Smooth muscle cell (in vitro differentiated cells): ENCODE results near the gene S1PR3. TPM values are rescaled to one million over a fixed set of nuclear protein-coding genes. Genes with fewer than 3 reads are reported as not detected.

Experiments
- DNase-seq: peaks from one replicate; lab custom pipeline; 2025; ENCODE audit not compliant: unreplicated experiment; lab: John Stamatoyannopoulos, UW
- H2AFZ ChIP-seq: fragments of 200-600 bp; sonication (generic); 2 replicates; pipeline ENCODE4 v1.6.0; 2016; ENCODE audit warnings: antibody characterized with exemption, low read depth, mild to moderate bottlenecking
- H3F3A ChIP-seq: fragments of 200-600 bp; sonication (generic); 2 replicates; pipeline ENCODE4 v1.6.0; 2017; ENCODE audit warnings: antibody characterized with exemption, low read depth
- H3K27ac ChIP-seq: fragments of 200-600 bp; sonication (generic); 2 replicates; pipeline ENCODE4 v1.5.1; 2016; ENCODE audit warnings: low read depth, mild to moderate bottlenecking
- H3K27me3 ChIP-seq: fragments of 200-600 bp; sonication (generic); 2 replicates; pipeline ENCODE4 v1.6.1; 2016; ENCODE audit warnings: low read depth, mild to moderate bottlenecking
- H3K36me3 ChIP-seq: fragments of 200-600 bp; sonication (generic); 2 replicates; pipeline ENCODE4 v1.5.1; 2016; ENCODE audit warnings: low read depth
- H3K4me1 ChIP-seq: fragments of 200-600 bp; sonication (generic); 2 replicates; pipeline ENCODE4 v1.5.1; 2016; ENCODE audit warnings: low read depth
- H3K4me2 ChIP-seq: fragments of 200-600 bp; sonication (generic); 2 replicates; pipeline ENCODE4 v1.6.0; 2016; ENCODE audit warnings: mild to moderate bottlenecking
- H3K4me3 ChIP-seq: fragments of 200-600 bp; sonication (generic); 2 replicates; pipeline ENCODE4 v1.5.1; 2016; ENCODE audit warnings: mild to moderate bottlenecking
- H3K79me2 ChIP-seq: fragments of 200-600 bp; sonication (generic); 2 replicates; pipeline ENCODE4 v1.6.0; 2016; ENCODE audit warnings: low read depth, mild to moderate bottlenecking
- H3K9ac ChIP-seq: fragments of 200-600 bp; sonication (generic); 2 replicates; pipeline ENCODE4 v1.6.0; 2016; ENCODE audit warnings: low read depth
- H3K9me3 ChIP-seq: fragments of 200-600 bp; sonication (generic); replicated peaks from 2 replicates; pipeline ENCODE4 v1.5.1; 2016; ENCODE audit warnings: low read depth
- H4K20me1 ChIP-seq: fragments of 200-600 bp; sonication (generic); 2 replicates; pipeline ENCODE4 v1.6.0; 2016; ENCODE audit warnings: low read depth
- WGBS: methylation state at CpG from one replicate; pipeline ENCODE4 v1.1.7; 2016; ENCODE audit warnings: low lambda C conversion rate; 5-methylcytosine and 5-hydroxymethylcytosine counted together
- polyA plus RNA-seq: library from polyadenylated mRNA; unstranded; fragments of >200 nt; fragmentation: Nextera tagmentation; extraction: Ambion mirVana; gene quantifications from 2 replicates; pipeline ENCODE4 v1.2.1, GENCODE V29; 2016
- total RNA-seq: library from RNA; depleted of rRNA; stranded (reverse); fragments of >200 nt; gene quantifications from 2 replicates; pipeline ENCODE4 v1.2.3, GENCODE V29; 2014
- TF ChIP-seq, protein P1 (sequence below): fragments of 200-600 bp; sonication (generic); IDR thresholded peaks from 2 replicates; pipeline ENCODE4 v1.5.1; 2017; ENCODE audit warnings: borderline replicate concordance, mild to moderate bottlenecking, antibody characterized with exemption; ENCODE audit not compliant: insufficient read depth, poor library complexity, severe bottlenecking

S1PR3 gene
- total and polyA plus RNA-seq, 2 experiments from 2014 or later: 184 to 246 TPM

DNA sequence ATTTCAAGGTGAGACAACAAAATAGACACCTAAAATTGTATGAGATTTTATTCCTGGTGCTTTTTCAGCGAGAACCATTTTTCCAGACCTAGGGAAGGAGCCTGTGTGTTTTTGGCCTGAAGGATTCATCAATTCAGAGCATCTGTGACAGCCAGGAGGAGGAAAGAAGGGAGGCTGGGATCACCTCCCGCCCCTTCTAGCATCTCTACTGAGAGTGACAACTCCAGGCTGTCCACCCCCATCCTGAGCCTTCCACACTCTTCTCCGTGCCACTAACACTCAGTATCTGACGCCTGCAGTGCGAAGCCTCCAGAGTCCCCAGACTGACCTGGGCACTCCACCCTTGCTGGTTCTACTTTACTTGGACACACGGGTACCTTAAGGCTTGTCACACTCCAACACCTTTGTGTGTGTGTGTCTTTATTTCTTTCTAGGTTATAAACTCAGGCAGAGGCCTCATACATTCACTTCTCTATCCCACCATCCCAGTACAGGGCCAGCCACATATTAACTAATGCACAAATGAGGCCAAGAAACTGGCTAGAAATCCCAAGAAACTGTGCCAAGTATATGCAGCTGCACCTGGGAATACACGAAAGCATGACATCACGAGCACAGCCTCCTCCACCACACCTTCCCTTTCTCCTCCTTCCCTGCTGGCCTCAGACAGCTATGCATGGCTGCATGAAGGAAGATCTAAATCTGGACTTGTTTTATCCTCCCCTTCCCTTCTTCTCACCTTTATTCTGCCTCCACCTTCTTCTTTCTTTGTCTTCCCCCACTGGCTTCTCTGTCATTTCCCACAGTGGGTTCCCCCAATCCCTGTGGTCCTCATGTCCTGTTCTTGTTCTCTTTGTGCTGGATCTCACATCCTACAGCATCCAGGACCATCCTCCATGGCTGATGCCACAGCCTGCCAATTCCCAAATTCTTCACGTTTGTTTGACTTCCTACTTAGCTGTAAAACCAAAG, 16.0 kb downstream of the S1PR3 start:
- Histone ChIP-seq H3K27ac (no peak overlapping the region), H2AFZ (no peak overlapping the region), H3K4me1 (no peaks in the 10 kb centered on the region), H4K20me1 (peaks cover 43% of the 10 kb centered on the region), H3K4me3 (no peak overlapping the region), H3K79me2 (peaks cover 21% of the 10 kb centered on the region), H3K9ac (no peak overlapping the region), H3K4me2 (no peak overlapping the region), H3K36me3 (peaks cover 3% of the 10 kb centered on the region), H3F3A (peaks cover 12% of the 10 kb centered on the region), H3K27me3 (no peaks in the 10 kb centered on the region), H3K9me3 (no peaks in the 10 kb centered on the region)
- DNase-seq: no peak
- TF ChIP-seq, protein P1, sequence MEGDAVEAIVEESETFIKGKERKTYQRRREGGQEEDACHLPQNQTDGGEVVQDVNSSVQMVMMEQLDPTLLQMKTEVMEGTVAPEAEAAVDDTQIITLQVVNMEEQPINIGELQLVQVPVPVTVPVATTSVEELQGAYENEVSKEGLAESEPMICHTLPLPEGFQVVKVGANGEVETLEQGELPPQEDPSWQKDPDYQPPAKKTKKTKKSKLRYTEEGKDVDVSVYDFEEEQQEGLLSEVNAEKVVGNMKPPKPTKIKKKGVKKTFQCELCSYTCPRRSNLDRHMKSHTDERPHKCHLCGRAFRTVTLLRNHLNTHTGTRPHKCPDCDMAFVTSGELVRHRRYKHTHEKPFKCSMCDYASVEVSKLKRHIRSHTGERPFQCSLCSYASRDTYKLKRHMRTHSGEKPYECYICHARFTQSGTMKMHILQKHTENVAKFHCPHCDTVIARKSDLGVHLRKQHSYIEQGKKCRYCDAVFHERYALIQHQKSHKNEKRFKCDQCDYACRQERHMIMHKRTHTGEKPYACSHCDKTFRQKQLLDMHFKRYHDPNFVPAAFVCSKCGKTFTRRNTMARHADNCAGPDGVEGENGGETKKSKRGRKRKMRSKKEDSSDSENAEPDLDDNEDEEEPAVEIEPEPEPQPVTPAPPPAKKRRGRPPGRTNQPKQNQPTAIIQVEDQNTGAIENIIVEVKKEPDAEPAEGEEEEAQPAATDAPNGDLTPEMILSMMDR: no peak
- WGBS: 76% methylated on average over 9 of the region's 9 CpGs

DNA sequence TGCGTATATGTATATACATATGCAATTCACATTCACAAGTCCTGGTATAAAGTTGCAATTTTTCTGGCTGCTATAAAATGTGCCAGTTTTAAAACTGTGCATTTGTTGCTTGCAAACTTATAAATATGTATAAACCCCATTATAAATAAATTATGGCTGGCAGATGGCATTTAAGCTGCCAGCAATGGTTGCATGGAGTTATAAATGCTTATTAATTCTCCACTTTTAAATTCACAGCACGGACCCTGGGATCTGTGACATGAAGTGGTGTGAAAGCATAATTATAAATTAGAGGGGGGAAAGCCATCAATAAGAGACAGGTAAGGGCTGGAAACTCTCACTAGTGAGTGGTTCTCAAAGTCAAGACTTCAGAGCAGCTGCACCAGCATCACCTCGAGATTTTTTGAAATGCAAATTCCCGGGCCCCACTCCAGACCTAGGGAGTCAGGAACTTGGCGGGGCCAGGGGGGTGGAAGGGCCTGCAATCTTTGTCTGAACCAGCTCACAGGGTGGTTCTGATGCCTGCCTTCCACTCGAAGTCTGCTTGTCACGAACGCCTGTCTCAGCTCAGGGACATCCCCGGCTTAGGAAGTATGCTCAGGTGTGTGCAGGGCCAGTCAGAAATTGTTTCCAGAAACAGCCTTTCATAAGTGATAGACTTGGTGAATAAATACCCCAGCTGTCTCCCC, 16.9 kb downstream of the S1PR3 start:
- 85% methylated on average over 9 of the region's 9 CpGs for WGBS
- H3K9ac ChIP-seq: no peak overlapping the region
- DNase-seq: no peak

DNA sequence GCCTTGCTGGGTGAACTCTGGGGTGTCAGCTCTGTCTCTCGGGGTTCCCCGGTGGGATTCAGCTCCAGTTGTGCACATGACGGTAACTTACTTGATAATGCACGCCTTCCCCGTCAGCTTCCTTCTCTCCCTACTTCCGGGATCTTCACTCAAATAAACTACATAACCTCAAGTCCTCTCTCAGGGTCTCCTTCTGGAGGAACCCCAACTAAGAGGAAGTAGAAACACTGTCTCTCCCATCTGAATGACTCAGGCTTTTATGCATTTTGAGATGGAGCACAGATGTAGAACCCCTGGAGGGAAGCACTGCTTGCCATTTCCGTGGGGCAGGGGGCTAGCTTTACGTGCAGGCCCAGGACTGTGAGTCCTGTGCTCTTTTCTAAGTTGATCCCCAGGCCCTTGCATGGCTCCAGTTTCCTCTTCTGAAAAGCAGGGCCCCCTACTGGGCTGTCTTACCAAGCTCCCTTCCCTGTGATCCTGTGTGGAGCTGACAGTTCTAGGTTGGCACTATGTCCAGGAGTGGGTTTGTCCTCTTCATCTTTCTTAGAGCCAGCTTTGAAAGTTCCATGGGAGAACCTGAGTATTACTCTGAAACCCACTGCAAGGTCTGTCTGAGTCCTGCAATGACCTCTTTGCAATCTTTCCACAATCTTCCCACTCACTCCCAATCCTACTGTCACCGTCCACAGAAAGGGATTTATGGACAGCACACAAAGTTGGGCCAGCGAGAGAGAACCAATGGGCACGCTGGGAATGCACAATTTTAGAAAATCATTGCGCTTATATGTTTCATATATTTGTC, 17.7 kb downstream of the S1PR3 start:
- H3K79me2 ChIP-seq: peaks cover 10% of the 10 kb centered on the region
- no peaks in the 10 kb centered on the region for H3K36me3 ChIP-seq
- no peak overlapping the region for H3K4me3 ChIP-seq
- H2AFZ ChIP-seq: no peak overlapping the region
- no peak overlapping the region for H3K27ac ChIP-seq
- H3K4me2 ChIP-seq: no peak overlapping the region
- H3K9me3 ChIP-seq: no peaks in the 10 kb centered on the region
- H4K20me1 ChIP-seq: peaks cover 27% of the 10 kb centered on the region
- no peaks in the 10 kb centered on the region for H3K27me3 ChIP-seq
- DNase-seq: no peak
- 76% methylated on average over 12 of the region's 12 CpGs for WGBS
- no peaks in the 10 kb centered on the region for H3K4me1 ChIP-seq
- TF ChIP-seq, protein P1: peak; percentile 18
- H3K9ac ChIP-seq: no peak overlapping the region
- H3F3A ChIP-seq: peaks cover 6% of the 10 kb centered on the region

More for the DNA sequence above, 16.9 kb downstream of the S1PR3 start:
- H3K36me3 ChIP-seq: peaks cover 3% of the 10 kb centered on the region
- H4K20me1 ChIP-seq: peaks cover 34% of the 10 kb centered on the region
- no peak overlapping the region for H2AFZ ChIP-seq
- no peak overlapping the region for H3K4me2 ChIP-seq
- no peaks in the 10 kb centered on the region for H3K4me1 ChIP-seq
- no peak overlapping the region for H3K4me3 ChIP-seq
- TF ChIP-seq, protein P1: no peak
- no peak overlapping the region for H3K27ac ChIP-seq
- no peaks in the 10 kb centered on the region for H3K27me3 ChIP-seq
- H3K9me3 ChIP-seq: no peaks in the 10 kb centered on the region
- peaks cover 16% of the 10 kb centered on the region for H3K79me2 ChIP-seq
- H3F3A ChIP-seq: peaks cover 12% of the 10 kb centered on the region
